ENCODE measurements around the gene SART1. TPM values are rescaled to one million over a fixed set of nuclear protein-coding genes. Genes with fewer than 3 reads are reported as not detected.
"Not testable (repeated sequence)": the region's sequence is repeated elsewhere in the genome, so short reads cannot be mapped to it uniquely, and the experiment has no call there.

The SART1 gene
- total RNA-seq, 1 donor from 2014 or later = 64.7 TPM

- no peak overlapping the region for H3K4me3 Mint-ChIP-seq
- no peaks in the 10 kb centered on the region for H3K9me3 Mint-ChIP-seq
Measured at GRCh38 chr11:66022401-66023185, 61.1 kb downstream of the SART1 start.

DNA sequence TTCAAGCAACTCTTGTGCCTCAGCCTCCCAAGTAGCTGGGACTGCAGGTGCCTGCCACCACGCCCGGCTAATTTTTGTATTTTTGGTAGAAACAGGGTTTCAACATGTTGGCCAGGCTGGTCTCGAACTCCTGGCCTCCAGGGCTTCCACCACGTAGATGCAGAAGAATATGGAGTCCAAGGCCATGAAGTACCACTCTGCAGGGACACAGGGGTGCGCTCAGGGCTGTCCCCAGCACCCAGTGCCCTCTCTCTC lies 61.6 kb downstream of the SART1 start:
- peaks cover 14% of the 10 kb centered on the region for H3K27me3 Mint-ChIP-seq (ENCODE audit: low read depth)
- H3K4me1 Mint-ChIP-seq; H3K27ac Mint-ChIP-seq (ENCODE audit: unreplicated experiment); H3K4me3 Mint-ChIP-seq; DNase-seq (ENCODE audit: low read depth, low spot score); H3K9me3 Mint-ChIP-seq; H3K36me3 Mint-ChIP-seq (ENCODE audit: low read depth): not testable (repeated sequence)

More at GRCh38 chr11:66022401-66023185, 61.1 kb downstream of the SART1 start:
- H3K36me3 Mint-ChIP-seq (ENCODE audit: low read depth) = no peaks in the 10 kb centered on the region
- peak; percentile 94 for TF ChIP-seq CTCF (conservative IDR thresholded peaks at IDR 0.05)
- no peak overlapping the region for H3K27ac Mint-ChIP-seq (ENCODE audit: unreplicated experiment)
- H3K27me3 Mint-ChIP-seq (ENCODE audit: low read depth) = peaks cover 9% of the 10 kb centered on the region
- peaks cover 4% of the 10 kb centered on the region for H3K4me1 Mint-ChIP-seq
- DNase-seq (ENCODE audit: low read depth, low spot score) = peak; percentile 96

DNA sequence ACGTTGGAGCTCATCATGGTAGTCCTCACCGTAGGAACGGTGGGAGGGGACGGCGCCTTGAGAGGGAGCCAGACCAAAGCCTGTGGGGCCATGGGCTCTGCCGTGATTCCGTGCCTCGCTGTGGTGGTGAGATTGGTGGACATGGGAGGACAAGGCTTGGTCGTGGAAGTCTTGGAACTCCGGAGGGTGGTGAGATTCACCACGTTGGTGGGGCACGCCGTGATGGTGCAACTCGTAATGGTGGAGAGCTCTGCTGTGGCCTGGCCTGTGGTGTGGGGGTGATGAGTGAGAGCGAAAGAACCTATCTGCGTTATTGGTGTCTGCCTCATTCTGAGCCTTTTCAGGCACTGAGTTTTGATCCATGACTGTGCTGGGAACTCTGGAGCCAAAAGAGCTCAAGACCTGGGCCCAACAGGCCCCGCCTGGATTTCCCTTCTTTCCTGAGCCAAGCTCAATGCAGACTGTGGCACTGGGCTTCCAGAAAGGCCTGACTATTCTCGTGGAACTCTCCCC lies 64.5 kb downstream of the SART1 start, which contains the start of gene CATSPER1:
Gene CATSPER1, minus strand, starts transcription at position 463 of the 513 bp plus-strand sequence. Its CDS starts 100 bp downstream, at position 363.
- no peak for TF ChIP-seq CTCF (conservative IDR thresholded peaks at IDR 0.05)
- DNase-seq (ENCODE audit: low read depth, low spot score) = no peak
- Mint-ChIP-seq H3K27ac (ENCODE audit: unreplicated experiment) (no peak within 1 kb of the TSS), H3K4me3 (no peak within 1 kb of the TSS), H3K9me3 (no peaks in the 10 kb centered on the region), H3K4me1 (peaks cover 4% of the 10 kb centered on the region), H3K36me3 (ENCODE audit: low read depth) (no peaks in the 10 kb centered on the region), H3K27me3 (ENCODE audit: low read depth) (peaks cover 16% of the 10 kb centered on the region)

Other genes with a start within 250 kb of the SART1 start
- gene KAT5, start 249.5 kb upstream of the SART1 start, total RNA-seq = 70.5 and 74.9 TPM in 2 replicates
- 69.4 and 72.1 TPM in 2 replicates for gene RNASEH2C, start 240.9 kb upstream of the SART1 start, total RNA-seq
- 10.7 and 10.8 TPM in 2 replicates for gene AP5B1, start 180.8 kb upstream of the SART1 start, total RNA-seq
- gene OVOL1, start 174.7 kb upstream of the SART1 start, total RNA-seq = not detected in 2 replicates
- 1.9 and 2.4 TPM in 2 replicates for gene SNX32, start 127.8 kb upstream of the SART1 start, total RNA-seq
- gene CFL1, start 103.6 kb upstream of the SART1 start, total RNA-seq = 1,357 and 1,437 TPM in 2 replicates
- 63.8 and 73.5 TPM in 2 replicates for gene MUS81, start 101.3 kb upstream of the SART1 start, total RNA-seq
- 36.0 and 38.0 TPM in 2 replicates for gene EFEMP2, start 88.9 kb upstream of the SART1 start, total RNA-seq
- gene CTSW, start 81.9 kb upstream of the SART1 start, total RNA-seq = not detected in 2 replicates
- 88.1 and 90.0 TPM in 2 replicates for gene FIBP, start 73.3 kb upstream of the SART1 start, total RNA-seq
- gene CCDC85B, start 71.1 kb upstream of the SART1 start, total RNA-seq = 29.3 and 29.4 TPM in 2 replicates
- 4.2 and 4.7 TPM in 2 replicates for gene FOSL1, start 61.3 kb upstream of the SART1 start, total RNA-seq
- gene C11orf68, start 42.7 kb upstream of the SART1 start, total RNA-seq = 25.7 and 27.2 TPM in 2 replicates
- 101 and 110 TPM in 2 replicates for gene DRAP1, start 42.3 kb upstream of the SART1 start, total RNA-seq
- 1.8 and 2.7 TPM in 2 replicates for gene TSGA10IP, start 16.3 kb upstream of the SART1 start, total RNA-seq
- 58.0 and 61.0 TPM in 2 replicates for gene EIF1AD, start 40.4 kb downstream of the SART1 start, total RNA-seq
- gene BANF1, start 40.8 kb downstream of the SART1 start, total RNA-seq = 348 and 358 TPM in 2 replicates
- not detected in 2 replicates for gene CST6, start 50.3 kb downstream of the SART1 start, total RNA-seq
- gene CATSPER1, start 64.7 kb downstream of the SART1 start, total RNA-seq = not detected in 2 replicates
- gene GAL3ST3, start 87.4 kb downstream of the SART1 start, total RNA-seq = 8.7 and 9.7 TPM in 2 replicates
- 261 and 262 TPM in 2 replicates for gene SF3B2, start 90.6 kb downstream of the SART1 start, total RNA-seq
- 47.9 and 54.3 TPM in 2 replicates for gene PACS1, start 108.5 kb downstream of the SART1 start, total RNA-seq

All from neural crest cell (in vitro differentiated cells).